Hypothalamus (tissue), 51 donors: ENCODE data around the gene CDH13.
A peak's percentile ranks its signal among the peaks of the same experiment; 100 is the strongest.

ENCODE experiments used
- DNase-seq, 51 donors: peaks; one replicate each; lab custom pipeline; 2025; lab: John Stamatoyannopoulos, UW

The CDH13 gene

DNA sequence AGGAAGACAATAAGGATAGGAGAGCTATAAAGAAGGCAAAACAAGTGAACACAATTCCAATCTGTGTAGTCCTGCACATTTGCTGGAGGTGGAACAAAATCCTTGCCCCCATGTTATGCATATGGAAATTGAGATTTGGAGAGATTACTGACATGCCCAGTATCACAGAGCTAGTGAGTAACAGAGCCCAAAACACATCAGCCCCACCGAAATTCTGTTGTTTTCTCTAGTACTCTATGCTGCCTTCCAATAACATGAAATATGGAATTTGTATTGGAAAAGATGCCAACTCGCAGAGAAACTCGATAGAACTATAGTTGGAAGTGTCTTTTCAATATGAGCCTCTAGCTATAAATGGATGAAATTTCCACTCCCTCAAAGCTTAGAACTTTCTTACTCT is 456.6 kb downstream of the CDH13 start:
- no peak for DNase-seq

DNA sequence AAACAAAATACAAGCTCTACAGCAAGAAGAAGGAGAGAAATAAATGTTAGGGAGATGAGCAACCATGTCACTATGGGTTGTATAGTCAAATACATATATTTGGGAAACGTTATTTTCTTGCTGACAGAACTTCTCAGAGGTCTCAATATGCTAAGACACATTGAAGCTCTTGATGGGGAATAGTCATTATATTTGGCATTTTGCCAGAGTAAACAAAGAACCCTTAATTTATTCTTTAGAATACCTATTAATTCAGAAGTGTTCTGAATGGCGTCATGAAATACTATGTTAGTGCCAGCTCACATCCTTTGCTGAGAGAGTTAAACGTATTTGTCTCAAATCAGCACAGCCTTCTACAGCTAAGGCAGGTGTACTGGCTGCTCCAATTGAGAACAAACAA is 458.9 kb downstream of the CDH13 start:
- DNase-seq = no peak

DNA sequence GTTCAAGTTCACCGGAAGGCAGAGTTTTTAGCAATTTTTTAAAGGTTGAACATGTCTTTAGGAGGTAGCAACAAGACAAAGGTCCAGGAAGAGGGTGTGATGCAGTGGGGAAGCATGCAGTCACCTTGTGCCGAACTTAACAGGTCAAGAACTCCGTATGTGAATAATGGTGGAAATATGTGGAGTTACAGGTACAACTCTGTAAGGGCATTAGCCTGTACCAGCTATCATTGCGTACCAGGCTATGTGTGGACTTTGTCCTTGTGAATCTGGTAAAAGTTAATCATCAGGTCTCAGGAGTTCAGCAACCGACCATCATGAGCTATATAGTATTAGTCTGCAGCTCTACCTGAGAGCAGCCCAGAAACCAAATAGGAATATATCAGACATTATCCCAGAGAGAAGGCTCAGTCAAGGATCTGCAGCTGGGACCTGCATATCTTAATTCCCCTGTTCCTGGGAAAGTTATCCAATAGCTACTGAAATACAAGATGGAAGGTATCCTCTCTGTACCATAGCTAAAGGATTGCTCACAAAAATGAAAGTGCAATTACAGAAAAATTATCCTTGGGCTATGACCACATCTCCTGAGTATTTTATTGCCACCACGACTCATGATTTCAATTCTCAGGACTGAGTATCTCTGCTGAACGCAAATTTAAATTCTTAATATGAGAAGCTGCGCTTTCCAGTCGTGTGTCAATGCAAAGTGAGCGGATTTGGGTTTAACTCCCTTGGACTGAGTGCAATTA is 469.3 kb downstream of the CDH13 start:
- DNase-seq = no peak

DNA sequence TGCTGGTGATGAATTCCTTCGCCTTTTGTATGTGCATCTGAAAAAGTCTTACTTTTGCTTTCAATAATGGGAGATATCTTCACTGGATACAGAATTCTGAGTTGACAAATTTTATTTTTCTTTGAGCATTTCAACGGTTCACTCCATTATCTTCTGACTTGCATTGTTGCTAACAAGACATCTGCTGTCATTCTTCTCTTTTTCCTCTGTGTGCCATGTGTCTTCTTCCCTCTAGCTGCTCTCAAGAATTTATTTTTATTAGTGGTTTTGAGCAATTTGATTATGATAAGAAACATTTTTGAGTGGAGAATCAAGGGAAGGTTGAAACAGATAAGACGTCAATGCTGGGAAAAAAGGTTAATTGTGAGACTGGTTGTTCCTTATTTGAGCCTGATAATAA is 471.8 kb downstream of the CDH13 start:
- no peak for DNase-seq

DNA sequence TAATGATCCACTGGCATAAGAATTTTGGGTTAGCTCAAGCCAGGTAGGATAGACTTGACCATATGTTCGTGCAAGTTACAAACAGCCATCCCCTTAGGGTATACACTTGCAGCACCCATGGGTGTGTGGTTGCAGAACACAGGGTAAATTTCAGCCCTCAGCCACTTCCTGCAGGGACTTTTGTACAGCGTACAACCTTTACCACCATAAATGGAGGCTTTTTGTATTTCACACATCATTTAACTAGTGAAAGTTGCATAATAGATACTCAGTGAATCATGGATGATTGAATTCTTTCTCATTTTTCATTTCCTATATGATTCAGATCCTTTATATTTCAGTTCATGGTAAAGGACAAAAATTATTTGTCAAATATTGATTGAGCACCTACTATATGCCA is 473.9 kb downstream of the CDH13 start:
- DNase-seq = no peak

DNA sequence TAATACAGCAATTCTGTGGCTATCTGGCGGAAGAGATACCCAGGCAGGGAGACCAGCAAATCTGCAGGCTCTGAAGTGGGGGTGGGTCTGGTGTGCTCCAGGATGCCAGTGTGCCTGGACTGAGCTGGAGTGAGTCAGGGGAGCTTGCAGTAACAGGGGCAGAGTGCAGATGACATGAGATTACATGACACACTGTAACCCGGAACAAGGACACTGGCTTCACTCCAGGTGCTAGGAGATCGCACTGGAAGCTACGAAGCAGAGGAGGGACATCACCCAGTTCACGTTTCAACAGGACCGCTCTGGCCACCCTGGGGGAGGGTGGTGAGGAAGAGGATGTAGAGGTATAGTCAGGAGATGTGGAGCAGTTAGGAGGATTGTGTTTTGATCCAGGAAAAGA is 475.6 kb downstream of the CDH13 start:
- no peak for DNase-seq

DNA sequence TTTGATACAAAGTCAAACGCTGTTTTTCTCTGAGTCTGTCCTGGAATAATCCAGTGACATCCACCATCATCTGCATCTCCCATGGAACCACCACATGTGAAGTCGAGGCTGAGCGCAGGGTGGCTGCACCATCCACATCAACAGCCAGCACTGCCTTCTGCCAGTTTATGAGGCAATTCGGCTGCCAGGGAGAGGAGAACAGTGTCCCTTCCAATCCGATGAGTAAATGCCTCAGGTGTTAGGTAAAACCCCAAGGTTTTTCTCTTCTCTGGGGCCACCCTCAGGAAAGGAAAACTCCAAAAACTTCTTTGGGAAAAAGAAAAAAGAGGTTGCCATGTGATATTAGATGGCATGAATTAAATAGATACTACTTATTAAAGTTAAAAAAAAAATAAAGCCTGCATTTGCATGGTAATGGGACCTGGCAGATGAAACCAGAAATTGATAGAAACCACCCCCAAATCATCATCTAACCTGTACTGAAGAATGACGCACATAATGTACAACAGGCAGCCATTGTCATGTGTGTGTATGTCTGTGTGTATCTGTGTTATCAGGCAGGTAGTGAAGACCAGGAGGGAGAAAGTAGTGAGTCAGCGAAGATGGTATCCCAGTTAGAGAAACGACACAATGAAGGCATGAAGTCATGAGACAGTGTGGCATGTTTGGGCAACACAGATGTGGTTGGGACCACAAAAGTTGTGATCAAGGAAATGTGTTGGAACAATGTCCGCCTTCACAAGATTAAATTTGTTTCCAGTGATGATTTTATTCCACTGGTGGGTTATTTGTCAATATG is 478.7 kb downstream of the CDH13 start:
- DNase-seq = no peak

DNA sequence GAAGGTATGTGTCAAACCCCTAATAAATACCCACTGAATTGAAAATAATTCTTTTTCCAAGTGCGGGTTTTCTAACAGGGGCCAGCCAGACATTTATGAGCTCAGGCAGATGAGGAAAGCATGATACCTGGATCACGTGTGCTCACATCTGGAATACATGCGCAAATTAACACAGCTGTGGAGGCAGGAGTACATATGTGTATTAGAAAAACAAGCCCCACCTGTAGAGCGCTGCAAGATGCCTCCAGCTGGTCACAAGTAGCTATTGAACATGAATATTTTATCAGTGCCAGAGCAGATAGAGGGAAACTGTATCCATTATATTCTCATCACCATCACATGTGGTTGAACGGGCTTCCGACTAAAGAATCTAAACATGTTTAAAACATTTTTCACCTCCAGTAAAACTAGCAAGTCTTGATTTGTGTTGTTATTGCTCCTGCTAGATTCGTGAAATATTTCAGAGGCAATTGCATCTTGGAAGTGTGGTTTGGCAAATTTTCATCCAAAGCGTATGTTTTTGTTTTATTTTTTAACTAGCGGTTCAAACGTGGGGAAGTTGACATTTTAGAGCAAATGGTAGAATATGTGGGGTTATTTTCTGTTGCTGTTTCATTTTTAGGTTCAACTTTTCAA is 482.8 kb downstream of the CDH13 start:
- DNase-seq = no peak

DNA sequence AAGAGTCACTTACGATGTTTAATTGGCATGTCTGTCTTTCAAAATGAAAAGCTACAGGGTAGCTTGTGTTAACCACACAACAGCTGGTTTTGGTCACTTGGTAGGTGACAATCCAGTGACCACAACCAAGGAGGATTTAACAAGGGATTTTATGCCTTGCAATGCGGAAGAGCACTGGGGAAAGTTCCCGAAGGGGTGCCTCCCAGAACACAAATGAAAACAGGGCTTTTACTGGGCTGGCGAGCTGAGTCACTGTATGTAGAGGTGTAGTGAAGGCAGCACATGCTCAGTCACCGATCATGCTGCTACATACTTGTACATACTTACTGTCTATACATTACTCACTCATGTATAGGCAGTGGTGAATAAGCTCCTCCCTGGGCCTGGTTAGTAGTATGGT is 483.5 kb downstream of the CDH13 start:
- no peak for DNase-seq

DNA sequence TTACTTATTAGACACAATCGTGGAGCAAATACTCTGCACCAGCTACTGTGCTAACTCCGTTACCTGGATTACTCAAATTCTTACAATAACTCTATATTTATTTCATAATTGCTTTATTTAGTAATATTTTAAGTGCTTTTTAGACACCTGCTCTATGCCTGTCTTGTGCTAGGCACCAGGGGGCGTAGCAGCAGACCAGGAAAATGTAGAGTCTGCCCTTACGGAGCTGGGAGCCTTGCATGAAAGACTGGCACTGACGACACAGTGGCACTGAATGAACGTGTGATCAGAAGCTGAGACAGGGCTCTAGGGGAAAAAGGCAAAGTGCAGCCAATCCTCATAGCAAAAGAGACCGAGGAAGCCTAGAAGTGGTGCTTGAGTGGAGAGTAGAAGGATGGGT is 486.5 kb downstream of the CDH13 start:
- peak in 31 of 51 donors; percentile 4 to 72 (median 25) for DNase-seq

DNA sequence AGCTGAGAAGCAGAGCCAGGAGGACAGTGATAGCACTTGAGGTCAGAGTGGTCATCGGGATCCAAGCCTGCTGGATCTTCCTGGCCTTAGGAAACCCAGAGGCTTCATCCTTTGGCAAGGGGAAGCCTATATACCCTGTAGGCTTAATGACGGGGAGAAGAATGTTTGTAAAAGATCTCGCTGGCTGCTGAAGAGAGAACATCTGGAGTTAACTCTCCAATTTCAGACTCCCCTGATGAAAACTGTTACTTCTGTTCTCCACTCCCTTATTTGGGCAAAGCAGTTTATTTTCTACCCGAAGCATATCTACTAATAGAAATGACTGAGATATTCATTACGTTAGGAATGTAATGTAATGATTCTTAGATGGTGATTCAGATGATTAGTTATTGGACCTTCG is 487.0 kb downstream of the CDH13 start:
- no peak for DNase-seq

DNA sequence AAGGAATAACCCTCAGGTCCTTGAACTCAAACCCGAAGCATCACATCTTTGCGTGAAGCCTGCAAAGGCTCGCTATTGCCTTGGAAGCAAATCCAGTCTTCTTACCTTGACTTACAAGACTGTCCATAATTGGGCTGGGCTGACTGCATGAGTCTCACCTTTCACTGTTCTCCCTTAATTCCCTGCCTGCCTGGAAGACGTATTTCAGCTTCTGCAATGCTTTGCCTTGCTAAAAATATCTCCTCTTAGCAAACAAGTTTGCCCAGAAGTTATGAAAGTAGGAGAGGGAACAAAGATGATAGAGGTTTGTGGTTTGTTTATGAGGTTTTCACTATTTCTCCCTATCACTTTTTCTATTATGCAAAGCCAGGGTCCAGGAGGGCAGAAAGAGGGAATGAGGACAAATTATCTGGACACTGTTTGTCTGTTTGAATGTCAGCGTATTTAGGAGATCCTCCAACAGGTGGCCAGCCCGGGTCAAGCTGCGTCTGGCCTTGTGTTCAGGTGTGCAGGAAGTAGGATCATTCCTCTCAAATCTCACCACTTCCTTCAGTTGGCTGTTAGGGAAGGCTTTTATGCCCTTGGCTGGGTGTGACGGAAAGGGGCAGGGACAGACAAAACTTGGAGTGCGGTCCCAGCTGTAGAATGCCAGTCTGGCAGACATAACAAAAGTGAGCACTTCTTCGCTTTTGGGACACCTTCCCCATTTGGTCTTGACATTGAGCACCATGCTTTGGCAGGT is 488.9 kb downstream of the CDH13 start:
- DNase-seq = no peak

DNA sequence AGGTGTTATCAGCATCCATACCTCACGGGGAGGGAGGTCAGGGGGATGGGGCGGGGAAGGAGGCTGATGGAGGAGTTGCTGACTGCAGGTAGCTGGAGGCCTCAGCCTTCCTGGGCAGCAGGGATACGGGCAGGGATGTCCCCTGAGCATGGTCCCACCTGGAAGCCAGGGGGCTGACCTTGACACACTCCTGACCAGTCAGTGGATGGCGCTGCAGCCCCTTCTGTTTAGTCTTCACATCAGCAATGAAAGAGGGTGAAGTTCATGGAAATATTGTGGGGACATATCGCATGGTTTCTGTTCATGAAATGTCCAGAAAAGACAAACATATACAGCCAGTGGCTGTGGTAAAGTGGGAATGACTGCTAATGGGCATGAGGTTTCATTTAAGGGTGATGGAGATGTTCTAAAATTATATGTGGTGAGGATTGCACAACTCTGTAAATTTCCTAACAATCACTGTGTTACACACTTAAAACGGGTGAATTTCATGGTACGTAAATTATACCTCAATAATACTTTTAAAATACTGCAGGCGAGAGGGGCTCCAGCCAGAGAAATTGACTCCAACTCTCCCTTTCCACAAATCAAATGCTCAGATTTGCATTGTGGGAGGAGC is 489.6 kb downstream of the CDH13 start:
- DNase-seq = no peak

DNA sequence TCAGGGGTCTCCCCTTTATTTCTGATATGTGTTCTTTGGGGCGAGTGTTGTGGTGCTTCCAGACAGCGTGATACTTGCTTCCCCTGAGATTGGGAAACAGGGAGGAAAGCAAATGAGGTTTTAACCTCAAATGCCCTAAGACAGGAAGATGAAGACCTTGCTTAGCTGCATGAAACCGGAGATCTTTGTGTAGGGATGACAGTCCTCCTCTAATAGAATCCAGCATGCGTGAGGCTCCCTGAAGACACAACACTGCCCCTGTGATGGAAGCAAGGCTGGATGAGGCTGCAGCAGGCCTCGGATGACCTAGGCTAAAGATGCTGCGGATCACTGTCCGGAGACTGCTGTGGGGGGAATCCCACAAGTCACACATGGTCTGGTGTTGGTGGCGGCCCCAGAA is 491.0 kb downstream of the CDH13 start:
- no peak for DNase-seq

DNA sequence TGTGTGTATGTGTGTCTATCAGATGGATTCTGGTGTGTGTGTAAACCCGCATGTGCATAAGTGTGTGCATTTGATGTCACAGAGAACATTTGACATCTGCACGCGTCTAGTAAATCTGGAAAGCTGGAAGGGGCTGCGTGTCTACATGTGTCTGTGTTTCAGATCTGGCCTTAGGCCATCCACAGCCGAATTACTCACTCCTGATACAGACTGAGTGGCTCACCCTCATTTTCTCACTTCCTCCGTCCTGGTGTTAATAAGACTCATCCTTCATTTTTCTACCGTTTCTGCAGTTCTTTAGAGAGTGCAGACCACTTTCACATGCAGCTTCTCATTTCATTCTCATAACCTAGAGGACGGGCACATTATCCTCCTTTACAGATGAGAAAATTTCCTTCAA is 491.6 kb downstream of the CDH13 start:
- DNase-seq = peak in 1 of 51 donors; percentile 15

DNA sequence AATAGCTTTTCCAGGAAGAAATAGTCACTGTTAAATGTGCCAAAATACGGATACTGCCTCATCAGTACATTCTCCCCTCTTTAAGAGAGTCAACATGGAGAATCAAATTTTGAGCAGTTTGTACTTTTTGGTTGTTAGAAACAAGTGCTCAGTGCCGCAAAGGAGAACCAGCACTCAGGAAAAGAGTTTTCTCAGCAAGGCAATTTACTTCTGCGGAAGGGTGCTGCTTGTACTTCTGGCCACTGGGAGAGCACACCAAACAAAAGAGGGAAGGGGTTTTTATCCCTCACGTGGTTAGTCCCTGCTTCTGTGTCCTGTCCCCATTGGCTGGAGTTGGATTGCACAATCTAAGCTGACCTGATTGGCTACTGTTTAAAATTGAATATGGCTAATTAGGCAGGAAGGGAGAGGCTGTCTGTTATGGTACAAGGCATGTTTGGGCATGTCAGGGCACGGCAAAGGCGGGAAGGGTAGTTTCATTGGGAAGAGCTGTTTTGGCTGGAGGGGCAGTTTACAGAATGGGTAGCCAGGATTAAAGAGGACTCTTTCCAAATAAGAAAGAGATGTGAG is 499.3 kb downstream of the CDH13 start:
- DNase-seq = no peak

DNA sequence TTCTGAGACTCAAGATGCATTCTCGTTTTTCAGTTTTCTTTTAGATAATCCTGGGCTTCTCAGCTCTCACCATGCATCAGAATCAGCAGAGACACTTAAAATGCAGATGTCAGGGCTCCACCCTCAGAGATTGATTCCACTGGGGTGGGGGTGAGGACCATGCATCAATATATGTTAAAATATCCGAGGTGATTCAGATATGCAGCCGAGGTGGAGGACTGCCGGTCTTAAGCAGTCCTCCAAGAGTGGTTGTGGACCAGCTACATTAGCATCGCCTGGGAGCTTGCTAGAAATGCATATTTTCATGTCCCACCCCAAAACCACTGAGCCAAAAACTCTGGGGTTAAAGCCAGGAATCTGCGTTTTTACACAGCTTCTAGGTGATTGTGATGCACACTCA is 501.3 kb downstream of the CDH13 start:
- DNase-seq = no peak

DNA sequence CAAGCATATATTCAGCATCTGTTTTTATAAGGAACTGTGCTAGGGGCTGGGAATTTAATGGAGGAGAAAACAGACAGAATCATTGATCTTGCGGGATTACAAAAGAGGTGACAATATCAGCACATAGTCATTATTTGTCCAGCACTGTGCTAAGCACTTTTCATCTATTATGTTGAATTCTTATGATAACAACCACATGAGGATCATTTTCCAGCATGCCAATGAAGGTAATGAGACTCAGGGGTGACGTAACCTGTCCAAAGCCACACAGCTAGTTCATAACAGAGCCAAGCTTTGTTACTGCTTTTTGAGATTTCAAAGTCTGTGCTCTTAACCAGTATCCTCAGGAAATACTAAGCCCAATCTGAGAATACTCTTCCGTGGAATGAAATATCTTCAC is 503.3 kb downstream of the CDH13 start:
- DNase-seq = no peak

DNA sequence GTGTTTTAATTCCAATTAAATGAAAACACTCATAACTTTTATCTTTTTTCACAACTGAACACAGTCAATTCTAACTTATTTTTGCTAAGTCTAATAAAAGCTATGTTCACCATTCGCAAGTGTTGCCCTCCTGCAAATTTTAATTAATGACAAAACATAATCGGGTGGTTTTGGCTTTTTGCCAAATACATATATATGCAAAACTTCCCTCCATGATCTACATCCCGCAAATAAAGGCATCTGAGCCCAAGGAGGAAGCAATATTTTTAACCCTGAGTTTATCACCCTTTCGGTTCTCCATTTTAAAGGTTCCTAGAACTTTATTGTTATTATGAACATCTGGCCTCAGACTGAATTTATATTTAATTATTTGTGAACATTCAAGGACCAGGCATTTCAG is 507.9 kb downstream of the CDH13 start:
- DNase-seq = no peak

DNA sequence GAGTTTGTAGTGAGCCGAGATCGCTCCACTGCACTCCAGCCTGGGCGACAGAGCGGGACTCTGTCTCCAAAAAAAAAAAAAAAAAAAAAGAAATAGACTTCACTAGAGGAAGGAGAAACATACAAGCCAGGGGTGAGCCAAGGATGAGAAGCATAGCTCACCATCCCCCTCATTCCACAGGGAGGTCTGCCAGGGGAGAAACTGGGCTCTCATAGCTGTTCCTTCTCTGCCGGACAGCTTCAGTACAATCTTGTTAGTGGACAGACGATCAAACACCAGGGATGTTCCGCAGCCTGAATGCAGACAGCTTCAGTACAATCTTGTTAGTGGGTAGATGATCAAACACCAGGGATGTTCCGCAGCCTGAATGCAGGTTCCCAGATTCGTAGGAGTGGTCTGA is 509.6 kb downstream of the CDH13 start:
- DNase-seq = no peak
